Thyroid gland (tissue), 4 donors: ENCODE results near the gene HM13. TPM values are rescaled to one million over a fixed set of nuclear protein-coding genes. Genes with fewer than 3 reads are reported as not detected.
"Not testable (repeated sequence)": the region's sequence is repeated elsewhere in the genome, so short reads cannot be mapped to it uniquely, and the experiment has no call there.

Experiments used
- DNase-seq, 2 donors: peaks; one replicate each; pipeline ENCODE4 v3.0.0-alpha.2; 2019
- H3K27ac ChIP-seq, 3 donors: fragments of 200-600 bp; sonication (generic); 1 replicate in 2 of 3; 2 replicates in 1 of 3; pipeline ENCODE4 v1.5.1; 2016 to 2019; ENCODE audit warnings: mild to moderate bottlenecking in 1 of 3, moderate library complexity in 1 of 3
- H3K27me3 ChIP-seq: fragments of 200-600 bp; sonication (generic); one replicate; pipeline ENCODE4 v1.5.1; 2019
- H3K36me3 ChIP-seq, 2 donors: fragments of 200-600 bp; sonication (generic); one replicate each; pipeline ENCODE4 v1.5.1; 2016 to 2019
- H3K4me1 ChIP-seq, 2 donors: fragments of 200-600 bp; sonication (generic); one replicate each; pipeline ENCODE4 v1.5.1; 2017 to 2019
- H3K4me3 ChIP-seq, 3 donors: fragments of 200-600 bp; sonication (generic); replicated peaks in 1 of 3; 1 replicate in 2 of 3; 2 replicates in 1 of 3; pipeline ENCODE4 v1.5.1; 2016; ENCODE audit warnings: mild to moderate bottlenecking in 1 of 3
- H3K9me3 ChIP-seq: fragments of 200-600 bp; sonication (generic); one replicate; pipeline ENCODE4 v1.5.1; 2017
- CTCF ChIP-seq, 6 experiments: fragments of 200-600 bp in 3 of 6; fragments of 450-650 bp in 3 of 6; sonication (generic) in 3 of 6; IDR thresholded peaks; one replicate each; pipeline ENCODE4 v1.5.1; 2016 to 2019; ENCODE audit warnings: antibody characterized with exemption in 6 of 6, mild to moderate bottlenecking in 2 of 6, inconsistent platforms in 1 of 6, moderate library complexity in 1 of 6
- POLR2A ChIP-seq, 2 donors: fragments of 450-650 bp; IDR thresholded peaks; one replicate each; pipeline ENCODE4 v1.6.1; 2017; ENCODE audit warnings: antibody characterized with exemption in 2 of 2, mild to moderate bottlenecking in 2 of 2, moderate library complexity in 1 of 2
- WGBS, 2 donors: methylation state at CpG; one replicate each; pipeline ENCODE4 v1.1.5; 2017; 5-methylcytosine and 5-hydroxymethylcytosine counted together
- intact Hi-C: fragments of 100-400 bp; cut with DNase I; formaldehyde crosslinking; loops from one replicate; pipeline ENCODE4 v1.15.1; 2023
- microRNA-seq: library from miRNA; unstranded; fragments of <30 nt; microRNA quantifications from one replicate; pipeline ENCODE4, GENCODE V29; 2016
- small RNA-seq: library from RNA; depleted of rRNA; stranded (forward); fragments of <200 nt; gene quantifications from one replicate; pipeline ENCODE3, GENCODE V24; 2016
- total RNA-seq, 4 donors: library from RNA; depleted of rRNA; stranded (reverse); fragments of >200 nt; gene quantifications; one replicate each; pipeline ENCODE4 v1.2.3, GENCODE V29; 2016

HM13 gene
- total RNA-seq, 4 donors from 2014 or later, result 82.8 to 136 (median 111) TPM

- WGBS, 2 donors, result 5 to 8% methylated on average over 30 of the region's 45 CpGs
- intact Hi-C loops, result no loop called here
- peak overlapping the region in 1 of 3 donors; percentile 90 for H3K4me3 ChIP-seq
Observed at GRCh38 chr20:31608251-31608945, 94.2 kb downstream of the HM13 start.

GRCh38 chr20:31612271-31612640, 98.0 kb downstream of the HM13 start:
- 91 to 94% methylated on average over 12 of the region's 12 CpGs for WGBS, 2 donors
- Histone ChIP-seq H3K27ac (peak overlapping the region; percentile 86 to 98 (median 97)), H3K4me1 (peaks cover 46% of the 10 kb centered on the region in 2 donors)
- not testable (repeated sequence) for H3K27me3 ChIP-seq, H3K36me3 ChIP-seq, DNase-seq, H3K9me3 ChIP-seq, H3K4me3 ChIP-seq
- intact Hi-C loops, result loop anchor here (2.0 kb wide), 1 partner anchor 49 kb away; no protein-coding TSS in a partner anchor

More at GRCh38 chr20:31608251-31608945, 94.2 kb downstream of the HM13 start:
- peak; percentile 31 to 91 for TF ChIP-seq POLR2A (IDR thresholded peaks at IDR 0.05)
- TF ChIP-seq CTCF (IDR thresholded peaks at IDR 0.05), result peak in 1 of 6 experiments; percentile 6
- Histone ChIP-seq H3K27me3 (no peaks in the 10 kb centered on the region), H3K4me1 (peaks cover 52% of the 10 kb centered on the region in 2 donors), H3K9me3 (no peaks in the 10 kb centered on the region), H3K36me3 (peaks cover 12 to 17% of the 10 kb centered on the region in 2 donors), H3K27ac (peak overlapping the region; percentile 97 to 99 (median 98))
- peak; percentile 99 for DNase-seq

- Histone ChIP-seq H3K9me3 (no peaks in the 10 kb centered on the region), H3K4me1 (peaks cover 23 to 24% of the 10 kb centered on the region in 2 donors), H3K4me3 (no peak overlapping the region), H3K27me3 (no peaks in the 10 kb centered on the region), H3K27ac (no peak overlapping the region), H3K36me3 (no peaks in the 10 kb centered on the region)
- 91 to 100% methylated on average over 8 of the region's 8 CpGs for WGBS, 2 donors
- DNase-seq, result no peak
- intact Hi-C loops, result no loop called here
- TF ChIP-seq POLR2A (IDR thresholded peaks at IDR 0.05) (no peak), CTCF (IDR thresholded peaks at IDR 0.05) (no peak)
Observed at GRCh38 chr20:31615416-31615815, 101.2 kb downstream of the HM13 start.

GRCh38 chr20:31617432-31618104, 103.3 kb downstream of the HM13 start:
- intact Hi-C loops, result no loop called here
- Histone ChIP-seq H3K36me3 (no peaks in the 10 kb centered on the region), H3K27me3 (no peaks in the 10 kb centered on the region), H3K4me1 (peaks cover 7 to 8% of the 10 kb centered on the region in 2 donors), H3K27ac (no peak overlapping the region), H3K4me3 (no peak overlapping the region), H3K9me3 (no peaks in the 10 kb centered on the region)
- TF ChIP-seq CTCF (IDR thresholded peaks at IDR 0.05), result no peak
- TF ChIP-seq POLR2A (IDR thresholded peaks at IDR 0.05), result no peak
- 91 to 92% methylated on average over 6 of the region's 6 CpGs for WGBS, 2 donors
- no peak for DNase-seq

Small RNA genes within 50 kb of the gene (microRNA-seq; reads per million reads assigned to microRNA genes)
- not detected for gene MIR3193

Small RNA genes within 50 kb of the gene (small RNA-seq; reads per million reads assigned to genes)
- gene MIR3193, result not detected

Other genes with a start within 250 kb of the HM13 start
- not detected for gene DEFB116, start 205.9 kb upstream of the HM13 start, total RNA-seq
- not detected for gene DEFB118, start 145.8 kb upstream of the HM13 start, total RNA-seq
- gene DEFB119, start 123.9 kb upstream of the HM13 start, total RNA-seq, result 1 to 10 TPM in 2 of 4 donors, not detected in 2; 2.0 to 3.1 TPM
- gene DEFB121, start 108.2 kb upstream of the HM13 start, total RNA-seq, result not detected
- 1 to 10 TPM in 1 of 4 donors, not detected in 3; 6.9 TPM for gene DEFB123, start 73.8 kb upstream of the HM13 start, total RNA-seq
- not detected for gene DEFB124, start 39.3 kb upstream of the HM13 start, total RNA-seq
- gene REM1, start 39.2 kb upstream of the HM13 start, total RNA-seq, result 1 to 10 TPM in 2 of 4 donors, under 1 TPM in 2; 0.54 to 3.4 (median 0.98) TPM
- gene ID1, start 90.8 kb downstream of the HM13 start, total RNA-seq, result 1,000 to 10,000 TPM; 1,083 to 1,350 (median 1,205) TPM
- gene COX4I2, start 123.5 kb downstream of the HM13 start, total RNA-seq, result 1 to 10 TPM; 1.1 to 4.8 (median 3.4) TPM
- 100 to 1,000 TPM; 110 to 154 (median 125) TPM for gene BCL2L1, start 208.4 kb downstream of the HM13 start, total RNA-seq
- 1 to 10 TPM in 2 of 4 donors, under 1 TPM in 2; 0.39 to 2.0 (median 0.82) TPM for gene TPX2, start 224.8 kb downstream of the HM13 start, total RNA-seq